ENCODE data around the gene CRYBA2. TPM values are rescaled to one million over a fixed set of nuclear protein-coding genes. Genes with fewer than 3 reads are reported as not detected.

The CRYBA2 gene
- total and polyA plus RNA-seq, 9 of the 15 experiments (the other 6 are each of a cell fraction or from before 2014, with no cell fraction given): 0.11 to 1.8 (median 0.62) TPM; not detected in 5

- 0 out of 2 replicates have a peak, but pooled peaks have one; percentile 23 for TF ChIP-seq REST (IDR thresholded peaks at IDR 0.05; ENCODE audit: borderline replicate concordance)
- no peak for TF ChIP-seq REST (CRISPR knock-in tag; IDR thresholded peaks at IDR 0.05; ENCODE audit: low read depth)
- peak; percentile 58 for TF ChIP-seq CREM (IDR thresholded peaks at IDR 0.05; ENCODE audit: low read depth)
- no peak for TF ChIP-seq HLTF (IDR thresholded peaks at IDR 0.05)
- no peak for TF ChIP-seq SRSF1 (IDR thresholded peaks at IDR 0.05; ENCODE audit: low read depth, low read length)
- peak; percentile 53 for TF ChIP-seq RBM25 (IDR thresholded peaks at IDR 0.05; ENCODE audit: low read depth, low read length, severe bottlenecking)
- TF ChIP-seq ZNF518B (CRISPR knock-in tag; IDR thresholded peaks at IDR 0.05): no peak
- peak; percentile 74 for TF ChIP-seq NRF1 (conservative IDR thresholded peaks at IDR 0.05 in 1 of 2, IDR thresholded peaks at IDR 0.05 in 1 of 2)
- TF ChIP-seq NFIC (IDR thresholded peaks at IDR 0.05): no peak
- TF ChIP-seq JUNB (CRISPR knock-in tag; conservative IDR thresholded peaks at IDR 0.05): no peak
- peak; percentile 58; the same call in 1 of the 2 replicates for TF ChIP-seq VEZF1 (CRISPR knock-in tag; IDR thresholded peaks at IDR 0.05)
- TF ChIP-seq ESRRA (IDR thresholded peaks at IDR 0.05; ENCODE audit: borderline replicate concordance, low read depth): no peak
- TF ChIP-seq HMGN3 (IDR thresholded peaks at IDR 0.05; ENCODE audit: borderline replicate concordance, extremely low read depth, insufficient read length, low read depth, low read length): peak; percentile 48
- peak; percentile 75 for TF ChIP-seq FOS (IDR thresholded peaks at IDR 0.05; ENCODE audit: extremely low read depth, insufficient read length)
- no peak for TF ChIP-seq ZNF77 (CRISPR knock-in tag; IDR thresholded peaks at IDR 0.05)
- TF ChIP-seq ATF1 (CRISPR knock-in tag; IDR thresholded peaks at IDR 0.05): no peak
- TF ChIP-seq ATF1 (tag; IDR thresholded peaks at IDR 0.05): peak; percentile 36; the same call in 1 of the 2 replicates
These were observed 34.0 kb downstream of the CRYBA2 start, which contains the start of gene CDK5R2 (continued) for GRCh38 chr2:218959141-218959731.

Measured in K562 (cell line).